K562 (cell line): ENCODE results near the gene IGF2R. TPM values are rescaled to one million over a fixed set of nuclear protein-coding genes. Genes with fewer than 3 reads are reported as not detected.
A peak's percentile ranks its signal among the peaks of the same experiment; 100 is the strongest.

Source experiments
- ARID3B ChIP-seq: fragments of 250-450 bp; sonication (Bioruptor Pico); IDR thresholded peaks from 2 replicates; pipeline ENCODE4 v1.4.0; 2020; ENCODE audit warnings: borderline replicate concordance
- E2F4 ChIP-seq: sonication (generic); formaldehyde crosslinking; IDR thresholded peaks from 2 replicates; pipeline ENCODE4 v1.8.0; 2022; ENCODE audit warnings: mild to moderate bottlenecking, low read depth, missing genetic modification reagents
- ERF ChIP-seq: fragments of 450-650 bp; formaldehyde crosslinking; IDR thresholded peaks from 2 replicates; pipeline ENCODE4 v1.4.0; 2020; ENCODE audit warnings: mild to moderate bottlenecking, mixed read lengths
- GTF2B ChIP-seq: IDR thresholded peaks from 2 replicates; pipeline ENCODE4 v1.6.1; 2011; ENCODE audit not compliant: insufficient read length; ENCODE audit errors: extremely low read depth
- HDAC1 ChIP-seq, 2 experiments: fragments of 450-650 bp; IDR thresholded peaks; 2 replicates each; pipeline ENCODE4 v1.6.1; 2016 to 2017; ENCODE audit warnings: inconsistent platforms in 1 of 2, mild to moderate bottlenecking in 1 of 2, moderate library complexity in 1 of 2
- KDM2B ChIP-seq: fragments of 250-450 bp; sonication (Bioruptor Pico); IDR thresholded peaks from 2 replicates; pipeline ENCODE4 v1.8.0; 2021; ENCODE audit warnings: mild to moderate bottlenecking, moderate library complexity
- NFXL1 ChIP-seq: fragments of 450-650 bp; formaldehyde crosslinking; IDR thresholded peaks from 2 replicates; pipeline ENCODE4 v1.4.0; 2021; ENCODE audit warnings: mild to moderate bottlenecking
- POLR2AphosphoS5 ChIP-seq: IDR thresholded peaks from 2 replicates; pipeline ENCODE4 v1.6.1; 2011; ENCODE audit warnings: mild to moderate bottlenecking, low read depth, low read length, moderate library complexity; ENCODE audit not compliant: control insufficient read depth, insufficient read depth
- POLR2H ChIP-seq: IDR thresholded peaks from 2 replicates; pipeline ENCODE4 v1.6.1; 2016; ENCODE audit warnings: missing genetic modification characterization, low read depth, mild to moderate bottlenecking, control low read depth, missing compliant biosample characterization, moderate library complexity
- RAD51 ChIP-seq: fragments of 450-650 bp; IDR thresholded peaks from 2 replicates; pipeline ENCODE4 v1.7.1; 2016; ENCODE audit warnings: low read depth, mild to moderate bottlenecking, borderline replicate concordance
- SIRT6 ChIP-seq: IDR thresholded peaks from one replicate; pipeline ENCODE4 v1.6.1; 2012; ENCODE audit warnings: low read depth, mild to moderate bottlenecking, control low read depth, inconsistent platforms, low read length, moderate library complexity
- SOX6 ChIP-seq: fragments of 450-650 bp; IDR thresholded peaks from 2 replicates; pipeline ENCODE4 v1.6.1; 2014; ENCODE audit warnings: mild to moderate bottlenecking
- SP1 ChIP-seq: sonication (generic); formaldehyde crosslinking; IDR thresholded peaks from 2 replicates; pipeline ENCODE4 v1.8.1; 2022; ENCODE audit warnings: mild to moderate bottlenecking, missing genetic modification reagents
- TFAP4 ChIP-seq: sonication (generic); formaldehyde crosslinking; IDR thresholded peaks from 2 replicates; pipeline ENCODE4 v1.8.0; 2022; ENCODE audit warnings: missing genetic modification reagents, mild to moderate bottlenecking, moderate library complexity, borderline replicate concordance
- ZBTB9 ChIP-seq: fragments of 450-650 bp; formaldehyde crosslinking; IDR thresholded peaks from 2 replicates; pipeline ENCODE4 v1.4.0; 2020; ENCODE audit warnings: mild to moderate bottlenecking, moderate library complexity
- ZNF395 ChIP-seq: fragments of 200-800 bp; sonication (Bioruptor generic); IDR thresholded peaks from 2 replicates; pipeline ENCODE4 v1.6.1; 2017; ENCODE audit warnings: missing genetic modification characterization, missing compliant biosample characterization
- ZNF584 ChIP-seq: fragments of 200-800 bp; sonication (Bioruptor generic); IDR thresholded peaks from 2 replicates; pipeline ENCODE4 v1.6.1; 2016; ENCODE audit warnings: low read depth, mild to moderate bottlenecking, missing genetic modification characterization, missing compliant biosample characterization
- ZNF586 ChIP-seq: fragments of 450-650 bp; formaldehyde crosslinking; conservative IDR thresholded peaks from 2 replicates; pipeline ENCODE4 v1.4.0; 2020; ENCODE audit warnings: mild to moderate bottlenecking, moderate library complexity
- polyA plus RNA-seq, 8 experiments: library from polyadenylated mRNA; depleted of rRNA in 4 of 8; stranded (reverse) in 5 of 8; unstranded in 3 of 8; fragments of >200 nt; fragmentation: Nextera tagmentation in 2 of 8; fragmentation: Illumina TruSeq in 1 of 8; extraction: Ambion mirVana in 2 of 8; extraction: Trizol in 1 of 8; gene quantifications; 2 replicates each; pipeline versions ENCODE4 v1.2.1 to v1.2.3, GENCODE V29; 2011 to 2014; ENCODE audit warnings: inconsistent platforms in 1 of 8, missing spikeins in 1 of 8
- total RNA-seq, 7 experiments: library from RNA; depleted of rRNA in 6 of 7; stranded (reverse); fragments of >200 nt in 6 of 7; fragmentation: Illumina TruSeq in 2 of 7; extraction: Trizol in 2 of 7; gene quantifications; 2 replicates each; pipeline versions ENCODE4 v1.2.1 to v1.2.3, GENCODE V29; 2011 to 2021; ENCODE audit warnings: low replicate concordance in 1 of 7

The IGF2R gene
- total and polyA plus RNA-seq, 9 of the 15 experiments (the other 6 are each of a cell fraction or from before 2014, with no cell fraction given): 3.5 to 92.3 (median 34.5) TPM

- TF ChIP-seq KDM2B (CRISPR knock-in tag) (peak; percentile 61; the same call in 1 of the 2 replicates), ARID3B (CRISPR knock-in tag) (0 out of 2 replicates have a peak, but pooled peaks have one; percentile 49), ERF (CRISPR knock-in tag) (peak; percentile 89), POLR2AphosphoS5 (peak; percentile 86), ZNF395 (CRISPR knock-in tag) (peak; percentile 92), GTF2B (no peak), NFXL1 (CRISPR knock-in tag) (peak; percentile 74; the same call in 1 of the 2 replicates), RAD51 (peak; percentile 65; the same call in 1 of the 2 replicates), TFAP4 (peak; percentile 62; the same call in 1 of the 2 replicates), SOX6 (peak; percentile 64; the same call in 1 of the 2 replicates), ZBTB9 (CRISPR knock-in tag) (peak; percentile 90), SIRT6 (no peak), HDAC1 (IDR thresholded peaks at IDR 0.05) (peak in 1 of 2 experiments; percentile 69; a peak in 2 of 4 replicates), SP1 (peak; percentile 49; the same call in 1 of the 2 replicates), POLR2H (tag) (peak; percentile 88), E2F4 (CRISPR knock-in tag) (peak; percentile 73), ZNF586 (CRISPR knock-in tag) (peak; percentile 57; the same call in 1 of the 2 replicates), ZNF584 (CRISPR knock-in tag) (peak; percentile 89)
Observed at GRCh38 chr6:159968295-159969203, at the start of gene IGF2R (continued).
